ENCODE measurements around the gene RTN4R. TPM values are rescaled to one million over a fixed set of nuclear protein-coding genes. Genes with fewer than 3 reads are reported as not detected.
A peak's percentile ranks its signal among the peaks of the same experiment; 100 is the strongest.

The RTN4R gene
- total RNA-seq, 1 experiment from 2014 or later: 11.9 TPM

- no peak for DNase-seq (ENCODE audit: low read depth)
- in situ Hi-C loops (cut with HindIII; ENCODE audit: low pct_unique_long_range_greater_than_20kb, low sequenced_read_pairs): no loop called here
Observed at GRCh38 chr22:20251981-20252380, 16.1 kb downstream of the RTN4R start.

- no peak for DNase-seq (ENCODE audit: low read depth)
- in situ Hi-C loops (cut with HindIII; ENCODE audit: low pct_unique_long_range_greater_than_20kb, low sequenced_read_pairs): no loop called here
Observed at GRCh38 chr22:20251491-20251890, 16.6 kb downstream of the RTN4R start.

GRCh38 chr22:20249797-20250354 lies 18.2 kb downstream of the RTN4R start:
- in situ Hi-C loops (cut with HindIII; ENCODE audit: low pct_unique_long_range_greater_than_20kb, low sequenced_read_pairs): no loop called here
- DNase-seq (ENCODE audit: low read depth): no peak

- no peak for DNase-seq (ENCODE audit: low read depth)
- in situ Hi-C loops (cut with HindIII; ENCODE audit: low pct_unique_long_range_greater_than_20kb, low sequenced_read_pairs): no loop called here
Observed at GRCh38 chr22:20248461-20248978, 19.6 kb downstream of the RTN4R start.

- in situ Hi-C loops (cut with HindIII; ENCODE audit: low pct_unique_long_range_greater_than_20kb, low sequenced_read_pairs): no loop called here
- no peak for DNase-seq (ENCODE audit: low read depth)
Observed at GRCh38 chr22:20247608-20248171, 20.4 kb downstream of the RTN4R start.

GRCh38 chr22:20247010-20247505 lies 21.1 kb downstream of the RTN4R start:
- in situ Hi-C loops (cut with HindIII; ENCODE audit: low pct_unique_long_range_greater_than_20kb, low sequenced_read_pairs): no loop called here
- no peak for DNase-seq (ENCODE audit: low read depth)

GRCh38 chr22:20246368-20247009 lies 21.6 kb downstream of the RTN4R start:
- in situ Hi-C loops (cut with HindIII; ENCODE audit: low pct_unique_long_range_greater_than_20kb, low sequenced_read_pairs): no loop called here
- no peak for DNase-seq (ENCODE audit: low read depth)

GRCh38 chr22:20245577-20246367 lies 22.3 kb downstream of the RTN4R start:
- no peak for DNase-seq (ENCODE audit: low read depth)
- in situ Hi-C loops (cut with HindIII; ENCODE audit: low pct_unique_long_range_greater_than_20kb, low sequenced_read_pairs): no loop called here

- DNase-seq (ENCODE audit: low read depth): no peak
- in situ Hi-C loops (cut with HindIII; ENCODE audit: low pct_unique_long_range_greater_than_20kb, low sequenced_read_pairs): no loop called here
Observed at GRCh38 chr22:20244691-20245576, 23.2 kb downstream of the RTN4R start.

- in situ Hi-C loops (cut with HindIII; ENCODE audit: low pct_unique_long_range_greater_than_20kb, low sequenced_read_pairs): no loop called here
- no peak for DNase-seq (ENCODE audit: low read depth)
Observed at GRCh38 chr22:20244250-20244648, 23.9 kb downstream of the RTN4R start.

GRCh38 chr22:20243537-20244249 lies 24.4 kb downstream of the RTN4R start:
- in situ Hi-C loops (cut with HindIII; ENCODE audit: low pct_unique_long_range_greater_than_20kb, low sequenced_read_pairs): no loop called here
- peak; percentile 27 for DNase-seq (ENCODE audit: low read depth)

- no peak for DNase-seq (ENCODE audit: low read depth)
- in situ Hi-C loops (cut with HindIII; ENCODE audit: low pct_unique_long_range_greater_than_20kb, low sequenced_read_pairs): no loop called here
Observed at GRCh38 chr22:20243176-20243536, 25.0 kb downstream of the RTN4R start.

GRCh38 chr22:20242393-20243175 lies 25.5 kb downstream of the RTN4R start:
- in situ Hi-C loops (cut with HindIII; ENCODE audit: low pct_unique_long_range_greater_than_20kb, low sequenced_read_pairs): no loop called here
- DNase-seq (ENCODE audit: low read depth): no peak

- in situ Hi-C loops (cut with HindIII; ENCODE audit: low pct_unique_long_range_greater_than_20kb, low sequenced_read_pairs): no loop called here
- DNase-seq (ENCODE audit: low read depth): no peak
Observed at GRCh38 chr22:20241579-20242392, 26.3 kb downstream of the RTN4R start.

- DNase-seq (ENCODE audit: low read depth): no peak
- in situ Hi-C loops (cut with HindIII; ENCODE audit: low pct_unique_long_range_greater_than_20kb, low sequenced_read_pairs): no loop called here
Observed at GRCh38 chr22:20240900-20241299, 27.2 kb downstream of the RTN4R start.

- in situ Hi-C loops (cut with HindIII; ENCODE audit: low pct_unique_long_range_greater_than_20kb, low sequenced_read_pairs): no loop called here
- DNase-seq (ENCODE audit: low read depth): no peak
Observed at GRCh38 chr22:20240447-20240764, 27.7 kb downstream of the RTN4R start.
